ENCODE measurements around the gene PTPN14.

The PTPN14 gene

DNA sequence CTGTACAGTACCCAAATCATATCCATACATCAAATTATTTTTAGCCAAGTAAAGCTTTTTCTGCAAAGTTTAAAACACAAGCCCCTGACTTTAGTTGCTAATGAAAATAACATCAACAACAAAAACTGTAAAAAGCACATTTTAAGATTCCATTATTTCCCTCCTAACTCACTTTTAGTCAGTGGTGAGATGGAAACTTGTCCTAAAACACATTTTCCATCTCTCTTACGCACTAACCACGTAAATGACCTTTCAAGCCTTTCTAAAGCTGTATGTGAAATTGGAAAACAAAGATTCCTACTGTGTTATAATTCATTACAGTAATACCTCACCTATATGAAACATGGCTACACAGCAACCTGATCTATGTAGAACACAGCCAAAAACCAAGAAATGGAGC is 77.5 kb downstream of the PTPN14 start:
- DNase-seq = no peak

DNA sequence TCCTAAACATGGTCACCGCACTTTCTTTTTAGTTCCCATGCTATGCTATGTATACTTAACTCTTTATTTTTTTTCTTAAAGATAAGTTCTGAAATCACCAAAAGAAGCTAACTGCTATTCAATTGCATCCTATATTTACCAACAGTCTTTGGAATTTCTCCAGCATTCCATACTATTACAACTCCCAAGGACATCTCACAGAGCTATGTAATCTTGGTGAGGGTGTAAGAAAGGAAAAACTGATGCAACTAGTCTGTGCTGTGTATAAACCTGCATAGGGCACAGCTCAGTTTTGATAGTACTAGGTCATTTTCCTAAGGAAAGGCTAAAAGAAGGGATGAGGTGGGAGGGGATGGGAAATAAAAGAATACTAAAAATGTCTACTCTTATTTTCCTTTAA is 78.0 kb downstream of the PTPN14 start:
- DNase-seq = peak; percentile 82

DNA sequence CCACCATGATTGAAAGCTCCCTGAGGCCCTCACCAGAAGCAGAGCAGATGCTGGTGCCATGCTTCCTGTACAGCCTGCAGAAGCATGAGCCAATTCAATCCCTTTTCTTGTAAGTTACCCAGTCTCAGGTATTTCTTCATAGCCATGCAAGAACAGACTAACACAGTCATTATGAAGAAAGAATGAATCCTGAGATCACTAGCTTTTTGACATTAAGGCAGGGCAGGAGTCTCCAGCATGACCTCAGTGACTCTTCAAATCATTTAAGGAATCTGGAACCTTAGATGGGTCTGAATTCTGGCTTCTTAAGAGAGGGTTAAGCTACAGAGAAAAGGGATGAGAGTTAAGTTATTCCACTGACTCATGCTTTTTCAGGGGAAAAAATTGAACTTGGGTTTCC is 79.0 kb downstream of the PTPN14 start:
- peak; percentile 79 for DNase-seq

DNA sequence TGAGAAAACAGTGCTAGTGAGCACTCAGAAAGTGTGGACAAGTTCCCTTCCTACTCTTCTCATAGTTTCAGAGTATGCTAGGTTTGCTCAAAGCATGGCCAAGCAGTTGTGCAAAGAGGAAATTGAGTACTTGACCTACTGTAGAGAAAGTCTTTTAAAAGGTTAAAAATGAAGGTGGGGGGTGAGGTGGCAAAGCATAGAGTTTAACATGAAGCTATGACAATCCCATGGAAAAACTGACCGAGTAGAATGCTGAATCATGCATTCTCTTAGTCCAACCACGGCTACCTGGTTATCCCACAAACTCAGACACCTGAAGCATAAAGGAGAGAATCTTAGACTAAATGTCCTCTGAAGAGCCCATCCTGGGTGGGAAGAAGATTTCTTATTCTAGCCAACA is 79.9 kb downstream of the PTPN14 start:
- no peak for DNase-seq

DNA sequence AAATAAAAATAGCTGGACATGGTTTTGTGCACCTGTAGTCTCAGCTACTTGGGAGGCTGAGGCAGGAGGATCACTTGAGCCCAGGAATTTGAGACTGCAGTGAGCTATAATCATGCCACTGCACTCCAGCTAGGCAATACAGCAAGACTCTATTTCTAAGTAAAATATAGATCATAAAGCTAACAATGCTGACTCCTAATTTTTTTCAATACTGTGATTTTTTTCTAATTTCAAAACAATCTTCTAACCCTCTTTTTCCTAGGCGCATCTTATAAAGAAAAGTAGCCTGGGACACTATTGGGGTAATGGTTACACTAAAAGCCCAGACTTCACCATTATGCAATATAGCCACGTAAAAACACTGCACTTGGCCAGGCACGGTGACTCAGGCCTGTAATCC is 81.3 kb downstream of the PTPN14 start:
- no peak for DNase-seq

DNA sequence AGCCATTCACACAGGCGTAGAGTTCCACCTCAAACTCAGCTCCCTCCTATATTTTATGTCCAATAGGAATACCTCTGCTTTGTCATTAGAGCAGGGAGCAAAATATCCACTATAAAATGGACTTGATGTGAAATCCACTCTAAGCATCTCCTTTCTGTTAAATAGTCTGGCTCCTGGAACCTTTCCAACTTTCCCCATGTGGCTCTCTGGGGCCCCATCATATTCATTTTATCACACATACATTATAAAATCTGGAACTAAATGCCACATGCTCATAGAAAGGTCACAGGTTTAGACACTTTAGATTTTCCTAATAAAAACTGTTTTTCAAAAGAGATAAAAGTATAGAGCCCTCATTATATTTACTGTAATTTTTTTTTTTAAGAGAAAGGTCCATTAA is 82.1 kb downstream of the PTPN14 start:
- no peak for DNase-seq

DNA sequence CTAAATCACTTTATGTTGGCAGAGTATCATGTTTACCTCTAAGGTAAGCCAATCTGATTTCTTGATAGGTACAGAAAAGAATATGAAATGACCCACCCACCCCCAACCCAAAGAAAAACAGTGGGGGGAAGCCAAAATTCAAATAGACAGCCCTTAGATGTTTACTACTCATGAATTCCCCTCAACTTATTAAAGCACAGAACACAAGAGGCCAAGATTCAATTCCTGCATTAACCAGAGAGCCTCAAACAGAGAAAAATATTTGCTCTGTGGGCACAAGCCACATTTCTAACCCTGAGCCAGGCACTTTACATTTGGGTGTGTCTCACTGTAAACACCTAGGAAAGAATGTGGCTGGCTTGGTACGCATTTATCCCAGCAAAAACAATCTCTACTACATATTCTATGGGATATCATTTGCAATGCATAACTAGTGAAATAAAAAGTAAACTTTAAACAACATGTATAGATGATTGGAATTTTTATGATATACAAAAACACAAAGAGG is 84.3 kb downstream of the PTPN14 start:
- no peak for DNase-seq

DNA sequence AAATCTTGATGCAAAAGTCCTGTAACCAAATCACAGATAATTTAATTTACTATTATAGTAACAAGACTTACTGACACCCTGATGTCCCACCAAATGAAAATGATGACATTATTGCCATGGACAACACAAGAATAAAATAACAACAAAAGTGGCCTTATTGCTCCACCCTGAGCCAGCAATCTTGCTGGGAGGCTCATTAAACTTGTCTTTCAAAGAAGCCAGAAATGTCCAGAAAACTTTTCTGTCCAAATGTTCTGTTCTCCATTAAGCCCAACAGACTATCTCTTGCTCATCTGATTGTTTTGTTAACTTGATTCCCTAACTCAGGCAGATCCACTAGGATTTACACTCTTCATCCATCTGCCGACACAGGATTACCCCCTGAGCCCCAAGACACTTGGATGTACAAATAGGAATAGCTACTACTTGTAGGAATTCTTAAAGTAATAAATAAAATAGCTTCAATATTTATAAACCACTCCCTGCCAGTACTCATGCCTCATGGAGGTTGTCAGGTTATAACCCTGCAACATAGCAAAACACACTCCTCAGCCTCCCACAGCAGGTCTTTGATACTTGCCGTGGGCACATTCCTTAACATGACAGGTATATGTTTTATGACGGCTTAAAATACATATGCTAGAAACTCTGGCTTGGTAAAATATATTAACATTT is 84.9 kb downstream of the PTPN14 start:
- no peak for DNase-seq

DNA sequence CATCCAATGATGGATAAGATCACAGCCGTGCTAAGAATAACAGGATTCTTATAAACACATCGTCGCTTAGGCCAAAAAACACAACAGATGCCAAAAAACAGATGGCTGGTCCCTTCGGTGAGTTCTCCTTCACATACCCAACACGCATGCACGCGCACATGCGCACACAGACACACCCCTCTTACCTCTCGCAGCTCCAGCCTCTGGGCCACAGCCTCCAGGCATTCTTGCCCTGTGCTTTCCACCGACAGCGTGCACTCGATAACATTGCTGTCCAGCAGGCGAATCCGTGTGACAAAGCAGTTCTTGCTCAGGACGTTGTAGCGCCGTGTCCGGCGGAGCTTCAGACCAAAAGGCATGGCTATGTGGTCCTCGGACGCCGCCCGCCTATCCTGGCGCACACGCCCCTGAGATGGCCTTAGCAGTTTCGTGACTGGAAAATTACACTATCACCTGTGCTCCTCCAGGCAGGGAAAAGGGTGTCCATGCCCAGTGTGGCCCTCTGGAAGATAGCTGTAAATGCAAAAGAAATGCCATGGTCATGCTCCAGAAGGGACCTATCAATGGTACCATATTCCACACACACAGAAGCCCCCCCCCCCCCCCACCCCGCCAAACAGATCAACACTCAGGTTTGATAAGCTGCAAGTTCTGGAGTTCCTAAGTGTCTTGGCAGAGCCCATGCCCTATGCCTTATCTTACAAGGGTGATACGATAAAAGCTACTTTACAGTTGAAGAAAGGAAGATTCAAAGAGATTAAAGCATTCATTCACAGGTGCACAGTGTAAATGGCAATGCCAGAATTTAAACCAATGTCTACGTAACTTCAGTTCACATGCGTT is 86.7 kb downstream of the PTPN14 start:
- no peak for DNase-seq

DNA sequence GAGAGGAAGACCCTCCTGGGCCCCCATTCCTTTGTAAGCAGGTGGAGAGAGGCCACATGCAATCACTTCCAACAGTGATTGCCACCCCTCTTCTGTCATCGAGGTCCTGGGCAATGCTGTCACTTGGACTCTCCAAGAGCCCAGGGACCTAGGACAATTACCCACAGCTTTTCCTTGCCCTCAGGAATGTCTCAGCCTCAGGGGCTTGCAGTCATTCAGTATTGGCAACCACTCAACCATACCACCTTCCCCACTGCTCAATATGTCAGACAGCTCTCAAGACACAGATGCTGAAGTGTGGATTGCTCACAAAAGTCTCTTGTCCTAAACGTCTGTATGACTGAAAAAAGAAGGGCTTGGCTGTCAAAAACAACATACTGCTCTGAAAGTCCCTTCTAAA is 87.8 kb downstream of the PTPN14 start:
- no peak for DNase-seq

DNA sequence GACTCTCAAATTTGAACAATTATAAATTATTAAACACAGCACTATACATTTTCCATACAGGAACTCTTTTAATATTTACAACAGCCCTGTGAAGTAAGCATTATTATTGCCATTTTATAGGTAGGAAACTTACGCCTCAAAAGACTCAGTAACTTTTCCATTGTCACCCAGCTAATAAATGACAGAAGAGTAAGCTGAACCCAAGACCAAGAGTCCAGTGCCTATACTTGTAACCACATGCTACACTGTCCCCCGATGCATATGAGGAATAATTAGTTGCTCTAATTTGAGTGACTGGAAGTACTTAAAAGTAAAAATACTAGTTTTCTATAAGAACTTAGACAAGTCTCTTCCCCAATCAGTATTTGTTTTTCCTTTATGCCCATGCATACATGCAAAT is 88.5 kb downstream of the PTPN14 start:
- DNase-seq = no peak

DNA sequence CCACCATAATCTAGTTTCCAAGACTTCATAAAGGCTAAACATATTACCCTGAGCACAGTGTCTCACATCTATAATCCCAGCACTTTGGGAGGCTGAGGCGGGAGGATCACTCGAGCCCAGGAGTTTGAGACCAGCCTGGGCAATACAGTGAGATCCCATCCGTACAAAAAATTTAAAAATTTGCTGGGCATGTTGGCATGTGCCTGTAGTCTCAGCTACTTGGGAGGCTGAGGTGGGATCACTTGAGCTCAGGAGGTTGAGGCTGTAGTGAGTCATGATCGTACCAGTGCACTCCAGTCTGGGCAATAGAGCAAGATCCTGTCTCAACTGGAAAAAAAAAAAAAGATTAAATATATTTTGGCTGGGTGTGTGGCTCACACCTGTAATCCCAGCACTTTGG is 90.1 kb downstream of the PTPN14 start:
- no peak for DNase-seq

DNA sequence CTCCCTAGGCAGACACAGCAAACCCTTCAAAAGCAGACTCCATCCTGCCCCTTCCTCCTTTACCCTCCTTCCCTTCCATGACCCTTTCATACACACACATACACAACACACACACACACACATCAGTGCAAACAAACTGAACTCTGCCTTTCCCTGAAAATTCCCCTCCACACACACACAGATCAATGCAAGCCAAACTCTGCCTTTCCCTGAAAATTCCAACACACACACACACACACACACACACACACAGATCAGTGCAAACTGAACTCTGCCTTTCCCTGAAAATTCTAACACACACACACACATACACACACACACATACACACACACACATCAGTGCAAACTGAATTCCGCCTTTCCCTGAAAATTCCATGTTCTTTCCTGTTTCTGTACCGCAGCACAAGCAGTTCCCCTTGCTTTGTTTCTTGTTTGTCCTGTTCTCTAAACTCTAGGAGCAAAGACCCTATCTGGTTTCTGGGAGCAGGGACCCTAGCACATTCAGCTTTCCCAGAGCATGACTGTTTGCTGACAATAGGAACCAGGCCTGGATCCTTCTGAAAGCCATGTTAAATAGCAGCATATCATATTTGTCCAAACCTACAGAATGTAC is 91.0 kb downstream of the PTPN14 start:
- DNase-seq = no peak

DNA sequence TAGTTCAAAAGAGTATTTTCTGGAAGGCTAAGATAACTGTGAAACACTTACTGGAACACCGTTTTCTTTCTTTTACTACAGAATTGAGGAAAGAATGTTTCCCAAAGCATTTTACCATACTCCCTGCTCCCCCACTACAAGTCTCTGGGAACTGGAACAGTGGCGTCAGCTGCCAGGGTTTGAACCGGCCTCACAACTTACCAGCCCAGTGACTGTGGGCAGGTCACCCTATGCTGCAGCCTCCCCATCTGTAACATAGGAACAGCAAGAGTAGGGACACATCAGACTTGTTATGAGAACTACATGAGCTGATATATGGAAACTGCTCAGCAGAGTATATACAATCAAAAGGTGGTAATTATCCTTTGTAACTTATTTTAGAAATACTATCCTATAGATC is 91.5 kb downstream of the PTPN14 start:
- DNase-seq = no peak

DNA sequence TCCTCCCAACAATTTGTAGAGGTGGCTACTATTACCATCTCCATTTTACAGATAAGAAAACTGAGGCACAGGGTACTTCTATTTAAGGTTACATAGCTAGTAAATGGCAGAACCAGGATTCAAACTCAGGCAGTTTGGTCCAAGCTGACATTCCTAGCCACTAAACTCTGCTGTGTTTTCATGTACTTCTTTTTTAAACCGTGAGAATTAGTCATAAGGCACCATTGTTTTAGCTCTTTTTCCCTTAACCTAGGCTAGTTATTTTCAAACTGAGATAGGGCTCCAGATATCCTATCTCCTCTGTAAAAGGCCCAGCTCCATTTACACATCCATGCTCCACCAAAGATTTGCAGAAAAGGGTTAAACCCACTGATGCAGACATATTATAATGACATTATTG is 92.9 kb downstream of the PTPN14 start:
- no peak for DNase-seq

DNA sequence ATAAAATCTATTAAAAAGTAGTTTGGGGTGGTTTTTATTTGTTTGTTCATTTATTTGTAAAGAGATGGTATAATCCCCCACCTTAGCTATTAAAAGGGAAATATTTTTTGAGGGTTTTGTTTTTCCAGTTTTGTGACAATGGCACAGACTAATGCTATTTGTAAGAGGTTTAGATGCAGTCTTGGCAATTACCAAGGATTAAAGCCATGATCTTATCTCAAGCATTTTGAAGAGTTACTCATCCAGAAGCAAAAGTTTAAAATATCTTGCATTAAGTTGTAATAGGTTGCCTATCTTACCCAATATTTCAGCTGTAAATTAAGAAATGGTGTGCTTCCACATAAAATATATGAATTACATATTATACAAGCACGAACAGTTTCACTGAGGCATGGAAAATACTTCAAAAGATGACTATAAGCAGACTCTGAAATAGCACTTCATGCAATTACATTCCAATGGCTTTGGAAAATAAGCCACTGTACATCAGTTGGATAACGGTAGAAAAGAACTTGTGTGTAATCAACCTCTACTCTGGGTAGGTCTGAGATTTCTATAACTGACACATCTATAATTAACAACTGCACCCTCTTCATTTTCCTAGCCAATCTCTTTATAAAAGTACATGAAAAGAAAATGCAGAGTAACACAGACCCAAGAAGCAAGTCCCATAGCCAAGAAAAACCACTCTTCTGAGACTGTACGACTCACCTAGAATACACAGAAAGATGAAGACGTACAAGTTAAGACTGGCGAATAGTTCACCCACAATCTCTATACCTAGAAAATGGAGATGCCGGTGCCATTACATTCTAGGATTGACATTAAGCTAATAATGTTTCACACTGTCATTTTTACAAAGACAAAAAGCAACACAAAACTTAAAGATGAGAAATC is 95.2 kb downstream of the PTPN14 start:
- peak; percentile 47 for DNase-seq

DNA sequence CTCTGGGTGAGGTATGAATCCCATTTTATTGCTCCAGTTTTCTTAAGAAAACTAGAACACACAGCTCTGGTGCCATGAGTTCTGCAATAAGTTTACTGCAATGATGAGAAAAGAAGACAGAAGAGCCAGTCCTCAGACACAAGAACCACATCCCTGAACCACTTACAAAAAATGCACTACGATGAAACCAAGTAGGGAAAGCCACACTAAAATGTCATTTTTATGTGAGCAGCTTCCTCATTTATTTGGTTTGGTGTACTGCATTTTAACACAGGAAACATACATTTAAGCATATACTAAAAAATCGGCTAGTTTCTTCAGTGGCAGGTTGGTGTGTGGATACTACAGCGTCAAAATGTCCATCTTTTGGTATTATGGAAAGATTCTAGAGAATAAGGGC is 95.9 kb downstream of the PTPN14 start:
- no peak for DNase-seq

DNA sequence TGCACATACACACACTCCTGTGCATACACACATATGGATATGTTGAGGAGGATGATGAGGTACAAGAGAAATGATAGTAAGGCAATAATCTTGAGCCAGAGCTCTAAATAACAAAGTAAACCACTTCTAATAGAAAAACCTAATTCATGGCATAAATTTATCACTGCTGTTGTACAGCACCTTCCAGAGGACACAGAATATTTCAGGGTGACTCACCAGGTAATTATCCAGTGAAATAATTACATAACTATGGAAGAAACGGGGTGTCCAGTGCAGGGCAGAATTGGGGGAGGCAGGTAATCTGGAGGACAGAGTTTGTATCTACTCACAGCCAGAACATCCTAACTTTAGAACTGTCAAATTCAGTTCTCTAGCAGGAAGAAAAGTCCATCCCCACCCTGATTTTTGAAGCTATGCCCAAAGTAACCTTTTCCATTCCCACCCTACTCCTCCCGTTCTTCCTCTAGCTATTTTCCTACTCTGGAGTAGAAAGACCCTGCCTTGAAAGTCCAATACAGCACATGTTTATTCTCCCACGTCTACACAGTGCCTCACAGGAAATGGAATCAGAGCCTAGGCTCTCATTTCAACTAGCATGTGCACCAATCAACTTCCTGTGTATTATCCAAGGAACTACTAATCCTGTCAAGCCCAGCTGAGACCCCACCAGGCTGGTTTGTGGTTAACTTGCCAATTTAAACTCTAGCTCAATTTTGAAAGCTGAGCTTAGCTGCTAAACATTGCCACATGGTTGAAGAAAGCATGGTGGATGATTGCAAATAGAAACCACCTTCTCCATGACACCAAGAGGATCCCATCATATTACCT is 96.6 kb downstream of the PTPN14 start:
- DNase-seq = peak; percentile 93

DNA sequence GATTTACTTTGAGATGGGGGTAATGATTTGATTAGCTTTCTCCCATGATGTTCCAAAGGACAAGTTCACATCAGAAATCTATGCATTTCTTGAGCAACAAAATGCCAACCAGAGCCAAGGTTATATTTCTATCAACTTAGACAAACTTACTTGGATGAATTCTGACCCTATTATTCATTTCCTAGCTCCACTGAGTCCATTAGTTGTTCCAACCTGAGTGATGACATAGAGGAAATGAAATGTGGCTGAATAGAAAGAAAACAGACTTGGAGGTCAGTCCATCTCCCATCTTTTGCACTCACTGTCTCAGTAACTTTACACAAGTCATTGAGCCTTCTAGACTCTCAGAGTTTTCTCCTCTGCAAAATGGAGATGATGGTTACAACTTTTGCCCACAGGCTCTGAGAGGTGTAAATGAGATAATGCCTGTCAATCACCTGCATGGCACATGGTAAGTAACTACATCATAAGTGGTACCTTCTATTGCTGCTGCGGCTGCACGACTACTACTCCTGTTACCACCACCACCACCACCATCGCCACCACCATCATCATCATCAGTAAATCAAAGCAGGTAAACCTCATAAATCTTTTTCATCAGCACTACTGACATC is 98.2 kb downstream of the PTPN14 start:
- DNase-seq = peak; percentile 85

DNA sequence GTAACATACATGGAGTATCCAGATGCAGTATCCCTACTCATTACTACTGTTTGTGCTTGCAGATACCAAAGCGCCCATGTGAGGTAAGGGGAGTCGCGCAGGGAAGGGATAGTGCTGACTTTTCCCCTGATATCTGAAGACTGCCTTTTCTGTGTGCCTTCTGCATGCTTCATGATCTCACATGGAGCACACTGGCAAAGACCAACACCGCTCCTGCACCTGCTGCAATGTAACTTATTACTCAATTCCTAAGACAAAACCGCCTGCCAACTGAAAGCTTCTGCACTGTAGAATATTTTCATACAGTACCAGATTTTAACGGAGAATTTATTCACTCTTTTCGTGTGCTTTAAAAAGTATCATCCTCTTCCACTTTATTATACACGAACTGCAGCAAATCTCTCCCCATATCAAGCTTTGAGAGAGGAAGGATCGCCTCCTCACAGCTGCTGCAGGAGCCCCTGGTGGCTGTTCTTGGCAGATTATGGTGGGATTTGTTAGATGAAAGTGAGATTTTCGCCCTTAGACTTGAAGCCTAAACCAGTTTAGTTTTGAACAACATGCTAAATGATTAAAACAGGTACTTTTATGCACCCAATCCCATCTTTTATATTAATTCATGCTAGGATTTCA is 99.1 kb downstream of the PTPN14 start:
- DNase-seq = no peak

DNA sequence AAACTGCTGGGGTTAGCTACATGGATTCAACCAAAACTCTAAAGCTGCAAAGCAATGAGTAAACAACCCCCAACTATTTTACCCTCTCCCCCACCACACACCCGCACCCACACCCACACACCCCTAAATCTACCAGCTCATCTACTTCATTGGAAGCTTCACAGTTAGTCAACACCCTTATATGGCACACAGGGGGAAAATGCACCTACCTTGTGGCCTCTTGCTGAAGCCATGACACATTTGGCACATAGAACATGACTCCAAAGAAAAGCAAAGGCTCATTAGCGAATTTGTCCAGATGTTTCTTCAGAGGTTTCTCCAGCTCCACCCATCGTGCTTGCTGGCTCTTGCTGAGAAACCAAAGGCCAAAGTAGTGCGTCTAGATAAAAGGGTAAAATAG is 99.8 kb downstream of the PTPN14 start:
- DNase-seq = peak; percentile 74

All from fibroblast of skin of right biceps (primary cell).